ENCODE data around the gene LCLAT1.

DNA sequence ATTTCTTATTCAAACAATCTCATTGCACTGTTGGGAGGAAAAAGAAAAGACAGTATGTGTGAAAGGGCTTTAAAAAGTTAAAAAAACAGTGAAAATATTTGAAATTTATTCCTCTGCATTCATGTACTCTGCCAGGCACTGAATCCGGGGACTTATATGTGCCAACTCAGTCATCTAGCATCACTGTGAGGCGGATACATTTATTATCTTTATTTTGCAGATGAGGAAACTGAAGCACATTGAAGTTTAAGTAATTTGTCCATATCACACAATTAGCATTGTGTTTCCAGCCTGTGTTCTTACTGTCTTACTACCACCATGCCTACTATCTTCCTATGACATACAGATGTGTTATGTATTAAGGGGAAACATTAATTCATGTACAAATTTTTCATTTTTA is 1.8 kb downstream of the LCLAT1 start:
- TF ChIP-seq, protein P1, sequence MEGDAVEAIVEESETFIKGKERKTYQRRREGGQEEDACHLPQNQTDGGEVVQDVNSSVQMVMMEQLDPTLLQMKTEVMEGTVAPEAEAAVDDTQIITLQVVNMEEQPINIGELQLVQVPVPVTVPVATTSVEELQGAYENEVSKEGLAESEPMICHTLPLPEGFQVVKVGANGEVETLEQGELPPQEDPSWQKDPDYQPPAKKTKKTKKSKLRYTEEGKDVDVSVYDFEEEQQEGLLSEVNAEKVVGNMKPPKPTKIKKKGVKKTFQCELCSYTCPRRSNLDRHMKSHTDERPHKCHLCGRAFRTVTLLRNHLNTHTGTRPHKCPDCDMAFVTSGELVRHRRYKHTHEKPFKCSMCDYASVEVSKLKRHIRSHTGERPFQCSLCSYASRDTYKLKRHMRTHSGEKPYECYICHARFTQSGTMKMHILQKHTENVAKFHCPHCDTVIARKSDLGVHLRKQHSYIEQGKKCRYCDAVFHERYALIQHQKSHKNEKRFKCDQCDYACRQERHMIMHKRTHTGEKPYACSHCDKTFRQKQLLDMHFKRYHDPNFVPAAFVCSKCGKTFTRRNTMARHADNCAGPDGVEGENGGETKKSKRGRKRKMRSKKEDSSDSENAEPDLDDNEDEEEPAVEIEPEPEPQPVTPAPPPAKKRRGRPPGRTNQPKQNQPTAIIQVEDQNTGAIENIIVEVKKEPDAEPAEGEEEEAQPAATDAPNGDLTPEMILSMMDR (conservative IDR thresholded peaks at IDR 0.05 in 1 of 2, IDR thresholded peaks at IDR 0.05 in 1 of 2; ENCODE audit: extremely low read depth in 1 of 2, insufficient read depth in 1 of 2, low read depth in 1 of 2, low read length in 2 of 2): no peak
- TF ChIP-seq EZH2 (IDR thresholded peaks at IDR 0.05; ENCODE audit: borderline replicate concordance, low read length): no peak

Measured in mammary epithelial cell (primary cell).